ENCODE measurements around the gene MTG2.

MTG2 gene

DNA sequence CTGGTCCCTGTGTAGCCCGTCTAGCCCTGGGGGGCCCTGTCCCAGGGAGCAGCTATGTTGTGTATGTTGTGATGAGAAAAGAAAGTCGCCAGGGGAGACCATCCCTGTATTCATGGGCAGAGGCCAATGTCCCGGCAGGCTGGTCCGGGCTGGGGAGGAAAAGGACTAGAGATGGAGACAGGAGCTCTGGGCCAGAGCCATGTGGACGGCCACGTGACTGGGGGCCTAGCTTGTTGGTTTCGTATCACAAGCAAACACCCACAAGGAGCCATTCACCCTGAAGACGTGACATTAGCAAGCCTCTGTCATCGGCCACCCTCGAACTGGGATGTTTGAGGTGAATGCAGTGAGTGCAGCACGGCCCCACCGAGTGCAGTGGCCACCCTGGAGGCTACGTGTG is 40.1 kb downstream of the MTG2 start:
- no peak for DNase-seq

DNA sequence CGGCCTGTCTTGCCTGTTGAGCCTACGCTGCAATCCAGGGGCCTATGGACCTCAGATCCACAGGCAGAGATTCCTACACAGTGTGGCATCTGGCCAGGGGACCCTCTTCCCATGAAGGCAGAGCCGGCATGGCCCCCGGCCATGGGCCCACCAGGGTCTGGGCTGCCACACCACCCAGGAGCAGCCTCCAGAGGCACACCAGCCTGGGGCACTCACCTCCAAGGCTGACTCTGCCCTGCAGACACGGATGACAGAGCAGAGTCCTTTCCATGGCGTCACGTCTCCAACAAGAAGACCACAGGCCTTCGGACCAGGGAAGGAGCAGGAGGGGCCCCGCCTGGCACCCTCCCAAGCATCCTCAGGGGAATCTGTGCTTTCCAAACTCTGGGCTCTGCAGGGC is 40.7 kb downstream of the MTG2 start:
- no peak for DNase-seq

DNA sequence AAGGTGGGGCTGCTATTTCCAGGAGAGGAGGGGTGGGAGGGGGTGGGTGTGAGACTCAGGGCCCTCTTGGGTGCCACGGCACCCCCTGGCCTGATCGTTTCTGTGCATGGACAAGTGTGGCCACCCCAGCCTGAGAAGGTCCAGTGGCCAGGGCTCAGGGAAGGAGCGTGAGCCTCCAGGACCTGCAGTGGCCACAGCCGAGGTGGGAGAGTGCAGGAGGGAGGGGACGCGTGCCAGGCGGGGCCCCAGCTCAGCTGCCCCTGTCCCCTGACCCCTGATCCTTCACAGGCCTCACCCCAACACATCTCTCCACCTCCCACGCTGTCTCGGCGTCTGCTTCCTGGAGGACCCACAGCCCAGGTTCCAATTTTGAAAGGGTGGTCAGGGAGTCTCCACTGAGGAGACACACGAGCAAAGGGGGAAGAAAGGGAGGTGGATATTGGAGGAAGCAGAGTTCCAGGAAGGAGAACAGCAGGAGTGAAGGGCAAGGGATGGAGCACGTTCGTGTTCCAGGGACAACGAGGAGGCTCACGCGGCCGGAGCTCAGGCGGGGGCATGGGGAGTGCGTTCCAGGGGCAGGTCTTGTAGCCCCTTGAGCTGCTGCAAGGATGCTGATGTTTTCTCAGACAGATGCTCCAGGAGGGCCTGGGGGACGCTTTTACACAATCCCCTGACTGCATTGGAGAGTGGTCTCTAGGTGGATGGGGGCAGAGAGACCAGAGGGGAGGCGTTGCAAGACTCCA is 41.5 kb downstream of the MTG2 start:
- DNase-seq: no peak

DNA sequence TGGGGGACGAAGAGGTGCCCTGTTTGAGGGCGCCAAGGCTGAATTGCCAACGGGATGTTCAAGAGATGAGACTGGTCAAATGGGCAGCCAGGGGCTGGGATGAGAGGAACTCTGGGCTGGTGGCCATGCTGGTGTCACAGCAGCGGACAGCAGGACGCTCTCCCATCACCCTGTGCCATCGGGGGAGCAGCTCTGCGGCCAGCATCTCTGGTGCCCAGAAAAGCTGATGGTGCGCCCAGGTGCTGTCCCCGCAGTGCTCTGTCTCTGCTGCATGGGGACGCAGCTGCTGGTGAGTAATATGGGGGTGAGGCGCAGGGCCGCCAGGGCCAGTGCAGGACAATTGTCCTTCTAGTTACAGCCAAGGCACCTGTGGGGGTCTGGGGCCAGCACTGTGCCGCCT is 42.2 kb downstream of the MTG2 start:
- DNase-seq: no peak

DNA sequence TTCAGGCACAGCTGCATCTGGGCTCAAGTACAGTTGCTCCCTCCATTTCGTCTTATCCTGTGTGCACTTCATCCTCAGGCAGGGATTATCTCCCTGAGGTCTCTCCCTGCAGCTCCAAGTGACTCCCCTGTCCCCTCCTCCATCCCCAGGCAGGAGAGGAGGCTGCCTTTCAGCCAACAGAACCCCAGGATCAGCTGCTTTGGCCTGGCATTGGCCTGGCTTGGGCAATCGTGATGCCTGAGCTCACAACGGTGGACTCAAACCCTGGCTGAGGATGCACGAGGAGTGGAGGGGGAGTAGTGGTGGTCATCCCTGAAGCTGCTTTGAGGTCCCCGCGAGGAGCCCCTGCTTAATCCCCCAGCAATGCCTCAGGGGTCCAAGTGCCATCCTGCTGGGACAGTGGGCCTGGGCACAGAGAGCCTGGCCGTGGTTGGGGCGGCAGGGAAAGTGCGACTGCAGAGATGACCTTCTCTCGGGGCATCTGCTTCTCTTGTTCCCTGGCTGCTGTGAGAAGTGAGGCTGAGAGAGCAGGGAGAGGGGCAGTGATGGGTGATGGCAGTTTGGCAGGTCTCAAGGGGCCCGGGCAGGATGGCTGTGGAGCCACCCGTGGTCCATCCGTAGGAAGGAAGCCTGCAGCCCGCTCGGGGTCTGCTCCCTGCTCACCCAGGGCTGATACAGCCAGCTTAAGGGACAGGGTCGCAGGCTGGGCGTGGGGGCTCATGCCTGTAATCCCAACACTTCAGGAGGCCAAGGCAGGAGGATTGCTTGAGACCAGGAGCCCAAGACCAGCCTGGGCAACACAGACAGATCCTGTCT is 43.2 kb downstream of the MTG2 start:
- no peak for DNase-seq

DNA sequence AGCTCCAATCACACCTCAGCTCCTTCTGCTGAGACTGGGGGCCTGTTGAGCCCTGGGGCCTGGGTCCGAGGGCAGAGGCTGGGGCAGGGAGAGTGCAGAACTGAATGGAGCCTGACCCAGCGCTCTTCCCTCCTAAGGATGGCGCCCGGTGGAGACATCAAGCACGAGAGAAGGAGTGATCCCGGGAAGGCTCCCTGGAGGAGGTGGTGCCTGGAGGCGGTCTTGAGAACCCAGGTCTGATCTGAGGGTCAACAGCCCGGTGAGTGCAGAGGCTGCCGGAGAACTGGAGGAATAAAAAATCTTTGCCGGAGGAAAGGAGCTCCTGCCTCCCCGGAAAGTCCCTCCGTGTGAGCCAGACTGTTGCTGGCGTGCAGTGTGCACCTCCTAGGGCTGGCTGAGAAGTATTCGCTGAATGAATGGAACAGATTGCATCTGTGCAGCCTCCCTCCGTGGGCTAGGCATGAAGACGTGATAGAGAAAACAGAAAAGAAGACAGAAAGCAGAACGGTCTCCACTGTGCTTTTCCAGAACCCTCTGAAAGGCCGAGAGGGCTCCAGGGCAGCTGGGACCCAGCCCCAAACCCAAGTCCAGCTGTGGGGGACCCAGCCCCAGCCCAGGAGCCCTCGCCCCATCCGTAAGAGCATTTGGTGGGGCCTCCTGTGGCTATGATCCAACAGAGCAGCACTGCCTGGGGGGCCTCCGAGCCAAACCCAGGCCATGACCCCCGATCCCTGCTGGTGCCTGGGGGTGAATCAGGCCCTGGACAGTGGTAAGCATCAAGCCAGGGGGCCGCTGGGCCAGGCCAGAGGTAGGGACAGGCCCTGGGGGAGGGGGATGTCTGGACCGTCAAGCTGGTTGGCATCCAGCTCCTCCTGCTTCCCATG is 44.1 kb downstream of the MTG2 start:
- no peak for DNase-seq

DNA sequence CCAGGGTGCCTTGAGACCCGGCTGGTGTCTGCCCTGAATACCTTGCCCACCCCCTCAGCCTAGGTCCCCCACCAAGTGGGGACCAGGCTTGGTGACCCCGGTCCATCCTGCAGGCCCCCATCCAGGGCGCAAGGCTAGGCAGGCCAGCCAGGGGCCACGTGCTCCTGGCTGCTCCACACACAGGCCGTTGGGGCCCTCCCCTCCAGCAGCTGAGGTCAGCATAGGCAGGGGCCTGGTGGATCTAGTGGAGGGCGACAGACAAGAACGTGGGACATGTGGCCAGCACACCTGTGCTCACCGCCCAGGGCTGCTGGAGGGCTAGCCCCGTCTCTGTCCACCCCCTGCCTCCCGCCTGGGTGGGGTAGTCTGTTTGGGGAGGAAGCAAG is 44.8 kb downstream of the MTG2 start:
- no peak for DNase-seq

DNA sequence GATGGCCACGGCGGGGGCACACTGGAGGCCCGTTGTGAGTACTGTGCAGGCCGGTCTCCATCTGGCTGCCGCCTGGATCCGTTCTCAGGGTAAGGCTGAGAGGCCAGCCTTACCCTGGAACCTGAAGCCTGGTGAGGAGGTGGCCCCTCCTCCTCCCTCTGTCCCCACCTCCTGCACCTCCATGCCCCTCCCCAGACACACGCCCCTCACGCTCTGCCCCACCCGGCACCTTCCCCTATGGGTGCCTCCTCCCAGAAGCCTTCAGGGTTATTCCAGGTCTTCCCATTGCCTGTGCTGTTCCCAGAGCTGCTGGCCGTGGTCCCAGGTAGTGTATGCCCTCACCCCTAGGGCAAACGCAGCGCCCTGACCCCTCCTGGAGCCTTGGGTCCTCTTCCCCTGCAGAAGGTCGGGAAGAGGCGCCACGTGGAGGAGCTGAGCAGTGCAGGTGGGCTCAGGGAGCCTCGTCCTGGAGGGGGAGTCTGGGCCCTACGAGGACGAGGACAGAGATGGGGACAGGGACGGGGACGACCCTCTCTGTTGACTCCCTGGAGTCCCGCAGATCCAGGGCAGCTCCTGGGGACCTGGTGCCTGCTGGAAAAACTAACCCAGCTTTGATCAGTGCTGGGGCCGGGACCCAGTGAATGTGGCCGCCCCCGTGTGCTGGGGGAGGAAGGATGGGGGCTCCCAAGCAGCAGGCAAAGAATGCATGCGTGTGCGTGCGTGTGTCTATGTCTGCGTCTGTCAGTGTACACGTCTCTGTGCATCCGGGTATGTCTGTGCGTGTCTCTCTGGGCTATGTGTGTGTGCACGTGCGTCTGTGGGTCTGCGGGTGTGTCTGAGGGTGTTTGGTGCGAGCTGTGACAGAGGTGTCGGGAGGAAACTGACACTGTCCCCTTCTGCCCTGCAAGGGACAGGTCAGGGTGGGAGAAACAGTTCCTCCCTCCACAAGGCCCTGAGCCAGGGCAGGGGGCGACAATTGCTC is 45.4 kb downstream of the MTG2 start:
- no peak for DNase-seq

DNA sequence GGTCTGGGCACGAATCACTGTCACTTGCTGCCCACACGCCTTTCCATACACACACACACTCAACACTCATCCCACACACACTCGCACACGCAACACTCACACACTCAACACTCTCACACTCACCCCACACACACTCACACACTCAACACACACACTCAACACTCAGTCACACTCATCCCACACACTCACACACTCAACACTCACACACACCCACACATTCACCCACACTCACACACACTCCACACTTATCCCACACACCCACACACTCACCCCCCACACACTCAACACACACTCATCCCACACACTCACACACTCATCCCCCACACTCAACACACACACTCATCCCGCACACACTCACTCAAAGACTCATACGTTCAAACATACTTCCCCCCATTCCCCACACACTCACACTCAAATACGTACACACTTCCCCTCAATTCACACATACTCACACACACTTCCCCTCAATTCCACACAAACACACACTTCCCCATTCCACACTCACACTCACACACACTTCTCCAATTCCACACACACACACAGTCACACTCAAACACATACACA is 46.2 kb downstream of the MTG2 start:
- no peak for DNase-seq

DNA sequence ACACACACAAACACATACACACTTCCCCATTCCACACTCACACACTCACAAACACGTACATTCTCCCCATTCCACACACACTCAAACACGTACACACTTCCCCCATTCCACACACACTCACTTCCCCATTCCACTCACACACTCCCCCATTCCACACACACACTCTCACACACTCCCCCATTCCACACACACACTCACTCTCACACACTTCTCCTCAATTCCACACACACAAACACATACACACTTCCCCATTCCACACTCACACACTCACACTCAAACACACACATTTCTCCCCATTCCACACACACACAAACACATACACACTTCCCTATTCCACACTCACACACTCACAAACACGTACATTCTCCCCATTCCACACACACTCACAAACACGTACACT is 46.8 kb downstream of the MTG2 start:
- DNase-seq: no peak

DNA sequence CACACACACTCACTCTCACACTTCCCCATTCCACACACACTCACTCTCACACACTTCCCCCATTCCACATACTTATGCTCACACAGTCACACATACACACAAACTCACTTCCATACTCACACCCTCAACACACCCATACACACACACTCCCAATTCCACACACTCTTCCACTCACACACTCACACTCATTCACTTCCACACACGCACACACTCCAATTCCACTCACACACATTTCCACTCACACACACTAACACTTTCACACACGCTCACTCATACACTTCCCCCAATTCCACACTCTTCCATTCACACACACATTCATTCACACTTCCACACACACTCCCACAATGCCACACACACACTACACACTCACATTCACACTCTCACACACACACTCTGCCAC is 47.4 kb downstream of the MTG2 start:
- DNase-seq: no peak

DNA sequence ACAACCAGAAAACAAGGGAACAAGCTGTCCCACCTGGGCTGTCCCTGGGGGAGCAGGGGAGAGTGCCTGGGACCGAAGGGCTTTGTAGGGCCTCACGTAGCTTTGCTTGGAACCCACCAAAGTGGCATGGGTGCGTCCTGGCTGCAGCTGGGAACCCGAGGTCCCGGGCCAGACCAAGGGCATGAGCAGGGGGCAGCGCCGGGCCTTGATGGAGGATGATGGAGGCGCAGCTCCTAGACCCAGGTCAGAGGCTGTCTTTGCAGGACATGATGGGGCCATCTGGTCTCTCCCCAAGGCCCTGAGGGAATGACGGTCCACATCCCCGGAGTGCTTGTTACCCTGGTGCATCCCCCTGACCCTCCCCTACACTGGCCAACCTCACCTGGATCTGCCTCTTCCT is 47.9 kb downstream of the MTG2 start:
- no peak for DNase-seq

DNA sequence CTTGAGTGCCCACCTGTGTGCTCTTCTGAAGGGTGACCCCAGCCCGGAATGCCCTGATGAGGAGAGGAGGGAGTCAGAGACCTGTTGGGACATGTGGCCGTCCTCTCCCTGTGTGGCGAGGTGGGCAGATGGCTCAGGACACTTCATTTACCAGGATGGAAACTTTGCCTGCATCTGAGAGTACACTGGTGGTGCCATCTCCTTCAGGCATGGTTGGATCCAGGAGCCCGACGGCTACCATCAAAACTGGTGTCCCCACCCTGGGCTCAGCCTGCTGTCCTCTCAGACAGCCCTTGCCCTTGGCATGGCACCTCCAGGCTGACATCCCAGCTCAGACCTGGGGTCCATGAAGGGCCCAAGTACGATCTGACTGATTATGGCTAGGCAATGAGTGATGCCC is 48.5 kb downstream of the MTG2 start:
- no peak for DNase-seq

DNA sequence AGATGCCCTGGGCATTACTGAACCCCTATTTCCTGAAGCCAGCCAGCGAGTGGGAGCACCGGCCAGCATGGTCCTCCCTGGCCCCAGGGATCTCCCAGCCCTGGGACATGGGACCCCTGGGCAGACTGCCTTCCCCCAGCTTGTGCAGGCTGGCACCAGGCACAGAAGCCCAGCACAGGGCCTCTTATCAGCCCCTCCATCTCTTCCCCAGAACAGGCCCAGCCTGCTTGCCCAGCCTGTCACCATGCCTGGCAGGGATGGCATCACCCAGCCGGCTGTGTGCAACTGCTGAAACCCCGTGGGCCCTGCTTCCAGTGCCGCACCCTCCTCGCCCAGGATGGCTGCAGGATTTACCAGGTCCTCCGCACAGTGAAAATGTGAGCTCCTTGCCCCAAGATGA is 49.4 kb downstream of the MTG2 start:
- no peak for DNase-seq

DNA sequence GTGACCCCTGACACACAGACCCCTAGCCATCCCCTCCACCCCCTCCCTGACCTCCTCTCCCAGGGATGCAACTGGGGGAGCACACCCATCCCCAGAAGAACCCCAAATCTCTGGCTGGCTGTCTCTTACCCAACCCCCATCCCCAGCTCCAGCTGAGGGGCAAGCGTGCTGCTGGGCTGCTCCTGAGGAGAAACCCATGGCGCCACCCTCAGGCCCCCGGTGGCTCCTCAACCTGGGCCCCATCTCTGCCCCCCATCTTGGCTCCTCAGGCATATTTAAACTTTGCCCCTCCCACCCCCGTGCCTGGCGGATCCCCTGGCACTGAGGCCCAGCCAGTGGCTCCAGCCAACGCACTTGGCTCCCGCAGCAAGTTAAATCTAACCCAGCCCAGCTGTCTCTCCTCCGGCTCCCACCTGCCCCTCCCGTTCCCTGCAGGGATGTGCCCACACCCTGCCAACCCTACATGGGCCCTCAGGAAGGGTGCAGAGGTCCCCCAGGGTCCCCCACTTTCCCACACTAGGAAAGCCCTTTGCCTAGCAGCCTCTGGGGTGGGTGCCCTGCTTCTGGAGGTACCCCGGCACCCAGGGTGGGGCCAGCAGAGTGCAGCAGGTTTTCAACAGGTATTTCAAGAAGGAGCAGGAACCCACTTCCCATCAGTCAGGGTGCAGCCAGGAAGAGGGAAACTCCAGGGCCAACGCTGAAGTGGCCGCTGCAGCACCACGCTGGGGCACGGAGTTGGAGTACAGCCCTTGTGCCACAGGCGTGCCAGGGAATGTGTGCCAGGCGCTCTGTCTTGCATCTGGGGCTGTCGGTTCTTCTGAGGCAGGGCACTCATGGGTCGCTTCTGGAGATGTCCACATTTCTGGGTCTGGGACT is 50.2 kb downstream of the MTG2 start:
- DNase-seq: no peak

DNA sequence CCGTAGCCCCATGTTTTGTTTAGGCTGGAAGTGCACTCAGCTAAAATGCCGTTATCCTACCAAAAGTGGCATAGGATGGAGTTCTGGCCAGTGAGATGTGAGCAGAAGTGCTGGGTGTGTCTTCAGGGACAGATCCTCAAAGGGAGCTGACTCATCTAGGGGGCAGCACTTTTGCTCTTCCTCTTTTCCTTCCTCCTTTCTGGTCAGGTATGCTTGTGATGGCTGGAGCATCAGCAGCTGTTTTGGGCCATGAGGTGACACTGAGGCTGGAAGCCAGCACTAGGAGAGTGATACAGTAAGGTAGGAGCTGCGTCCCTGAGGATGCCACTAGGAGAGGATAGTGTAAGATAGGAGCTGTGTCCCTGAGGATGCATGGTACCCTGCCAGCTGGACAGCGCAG is 50.9 kb downstream of the MTG2 start:
- DNase-seq: no peak

DNA sequence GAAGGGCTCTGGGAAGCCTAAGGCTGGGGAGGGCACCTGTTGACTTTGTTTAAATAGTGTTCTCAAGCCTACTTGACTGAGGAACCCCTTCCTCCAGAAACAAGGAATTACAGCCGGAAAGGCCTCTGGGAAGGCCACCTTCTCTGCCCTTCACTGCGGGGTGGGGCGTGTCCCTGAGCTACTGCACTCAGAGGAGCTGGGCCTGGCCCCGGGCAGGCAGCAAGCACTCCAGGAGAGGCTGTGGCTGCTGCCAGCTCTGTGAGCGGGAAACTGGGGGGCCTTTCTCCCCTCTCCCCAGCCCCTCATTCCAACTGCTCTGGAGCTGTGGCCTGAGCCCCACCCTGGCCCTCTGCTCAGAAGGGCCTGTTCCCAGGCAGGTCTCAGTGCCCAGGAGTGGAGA is 51.5 kb downstream of the MTG2 start:
- no peak for DNase-seq

DNA sequence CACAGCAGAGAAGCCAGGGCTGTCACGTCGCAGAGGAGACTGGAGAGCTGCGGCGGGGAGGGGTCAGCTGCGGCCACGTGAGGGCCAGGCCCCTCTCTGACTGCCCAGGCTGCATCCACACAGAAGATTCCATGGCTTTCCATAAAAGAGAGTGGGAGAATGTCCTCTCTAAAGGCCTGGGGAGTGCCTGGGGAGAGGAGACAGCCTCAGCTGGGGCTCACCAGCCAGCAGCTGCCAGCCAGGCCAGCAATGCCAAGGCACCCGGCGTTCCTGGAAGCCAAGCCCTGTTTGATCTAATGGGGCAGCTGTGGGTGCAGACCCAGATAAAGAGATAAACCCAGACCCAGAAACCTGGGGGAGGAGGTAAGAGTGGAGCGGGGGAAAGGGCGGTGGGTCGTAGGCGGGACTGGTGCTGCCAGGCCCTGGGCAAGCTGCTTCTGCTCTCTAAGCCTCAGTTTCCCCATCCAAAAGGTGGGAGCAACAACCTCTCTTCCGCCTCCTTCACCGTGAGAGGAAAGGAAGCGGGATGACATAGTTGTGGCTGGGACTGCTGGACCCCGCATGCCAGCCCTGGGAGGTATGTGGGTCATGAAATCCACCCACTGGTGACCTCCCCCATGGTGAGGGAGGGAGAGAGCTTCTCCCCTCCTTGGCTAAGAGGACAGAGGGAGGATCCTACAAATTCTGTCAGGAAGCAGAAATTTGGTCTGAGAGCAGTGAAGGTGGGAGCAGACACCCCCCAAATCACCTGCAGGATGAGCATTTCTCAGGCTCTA is 52.4 kb downstream of the MTG2 start:
- DNase-seq: no peak

DNA sequence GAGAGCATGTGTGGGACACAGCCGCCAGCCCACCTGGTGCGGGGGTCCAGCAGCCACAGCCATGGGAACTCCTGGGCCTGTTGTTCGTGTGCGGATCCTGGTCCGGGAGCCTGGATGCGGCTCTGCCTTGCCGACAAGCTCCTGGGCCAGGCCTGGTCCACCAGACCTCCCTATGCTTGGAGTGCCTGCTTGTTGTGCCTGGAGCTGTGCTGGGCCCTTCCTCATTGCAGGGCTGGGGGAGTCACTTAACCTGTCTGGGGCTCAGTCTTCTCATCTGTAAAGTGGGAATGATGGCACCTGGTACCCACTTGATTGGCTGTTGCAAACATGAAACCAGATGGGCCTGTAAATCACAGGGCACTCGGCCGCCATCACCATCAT is 52.9 kb downstream of the MTG2 start:
- no peak for DNase-seq

DNA sequence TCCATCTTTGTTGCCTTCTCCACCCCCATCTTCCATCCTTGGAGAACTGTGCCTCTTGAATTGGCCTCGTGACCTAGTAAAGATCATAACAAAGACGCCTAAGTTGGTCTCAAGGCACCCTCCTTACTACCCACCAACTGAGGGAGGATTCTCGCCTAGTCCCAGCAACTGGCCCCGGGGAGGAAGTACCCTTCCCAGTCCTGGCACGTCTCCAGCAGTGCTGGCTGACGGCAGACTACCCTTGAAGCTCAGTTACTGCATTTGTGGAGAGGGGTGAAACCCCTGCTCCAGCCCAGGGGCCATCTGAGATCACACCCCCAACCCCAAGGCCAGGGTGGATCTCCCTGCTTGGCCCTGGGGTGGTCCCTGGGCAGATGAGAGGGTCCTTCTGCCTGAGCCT is 53.4 kb downstream of the MTG2 start:
- DNase-seq: no peak

Data from activated naive CD4-positive, alpha-beta T cell treated with Interleukin-2 at 50 U/mL for 16 hours (primary cell).